ENCODE data around the gene EXO1. TPM values are rescaled to one million over a fixed set of nuclear protein-coding genes. Genes with fewer than 3 reads are reported as not detected.
A peak's percentile ranks its signal among the peaks of the same experiment; 100 is the strongest.

Gene EXO1
- total RNA-seq, 4 donors from 2014 or later, result 0.96 to 32.0 (median 1.1) TPM; not detected in 1

DNA sequence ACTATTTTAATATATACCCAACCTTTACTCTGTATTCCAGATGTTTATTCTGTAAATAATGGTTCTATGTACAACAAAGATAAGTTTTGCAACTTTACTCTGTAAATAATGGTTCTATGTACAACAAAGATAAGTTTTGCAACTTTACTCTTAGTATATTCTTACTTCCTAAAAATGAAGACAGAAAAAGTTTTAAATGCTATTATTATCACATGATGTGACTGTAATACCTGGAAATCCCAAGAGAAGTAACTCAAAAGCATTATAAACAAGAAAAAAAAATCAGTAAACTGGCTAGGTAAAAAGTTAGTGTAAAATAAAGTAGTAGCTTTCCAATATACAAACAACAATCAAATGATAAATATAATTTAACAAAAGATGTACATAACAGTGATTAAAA is 18.5 kb upstream of the EXO1 start:
- peaks cover 6% of the 10 kb centered on the region for H3K27me3 ChIP-seq
- H3K36me3 ChIP-seq, result no peaks in the 10 kb centered on the region
- intact Hi-C loops (cut with DNase I; ENCODE audit: low total_unique reads), result no loop called here
- H3K27ac ChIP-seq, result no peak overlapping the region
- H3K9me3 ChIP-seq, result no peaks in the 10 kb centered on the region
- TF ChIP-seq POLR2A (IDR thresholded peaks at IDR 0.05), result no peak
- TF ChIP-seq POLR2AphosphoS5 (IDR thresholded peaks at IDR 0.05), result no peak
- TF ChIP-seq, protein P1, sequence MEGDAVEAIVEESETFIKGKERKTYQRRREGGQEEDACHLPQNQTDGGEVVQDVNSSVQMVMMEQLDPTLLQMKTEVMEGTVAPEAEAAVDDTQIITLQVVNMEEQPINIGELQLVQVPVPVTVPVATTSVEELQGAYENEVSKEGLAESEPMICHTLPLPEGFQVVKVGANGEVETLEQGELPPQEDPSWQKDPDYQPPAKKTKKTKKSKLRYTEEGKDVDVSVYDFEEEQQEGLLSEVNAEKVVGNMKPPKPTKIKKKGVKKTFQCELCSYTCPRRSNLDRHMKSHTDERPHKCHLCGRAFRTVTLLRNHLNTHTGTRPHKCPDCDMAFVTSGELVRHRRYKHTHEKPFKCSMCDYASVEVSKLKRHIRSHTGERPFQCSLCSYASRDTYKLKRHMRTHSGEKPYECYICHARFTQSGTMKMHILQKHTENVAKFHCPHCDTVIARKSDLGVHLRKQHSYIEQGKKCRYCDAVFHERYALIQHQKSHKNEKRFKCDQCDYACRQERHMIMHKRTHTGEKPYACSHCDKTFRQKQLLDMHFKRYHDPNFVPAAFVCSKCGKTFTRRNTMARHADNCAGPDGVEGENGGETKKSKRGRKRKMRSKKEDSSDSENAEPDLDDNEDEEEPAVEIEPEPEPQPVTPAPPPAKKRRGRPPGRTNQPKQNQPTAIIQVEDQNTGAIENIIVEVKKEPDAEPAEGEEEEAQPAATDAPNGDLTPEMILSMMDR (IDR thresholded peaks at IDR 0.05), result no peak
- no peak for TF ChIP-seq EP300 (IDR thresholded peaks at IDR 0.05; ENCODE audit: low read depth)
- no peak overlapping the region for H3K4me3 ChIP-seq
- no peaks in the 10 kb centered on the region for H3K4me1 ChIP-seq
- no peak for DNase-seq
- in situ Hi-C loops (cut with MboI; ENCODE audit: low pct_ligation_motif_present in 1 of 4, low pct_unique_long_range_greater_than_20kb in 1 of 4, low sequenced_read_pairs in 3 of 4), result loop anchor here in 3 of 4 donors (25.0 kb wide), 3 partner anchors 217 to 317 kb away; partner anchors contain the start of genes FH (in 1 of the 3) and KMO (in 1 of the 3)

DNA sequence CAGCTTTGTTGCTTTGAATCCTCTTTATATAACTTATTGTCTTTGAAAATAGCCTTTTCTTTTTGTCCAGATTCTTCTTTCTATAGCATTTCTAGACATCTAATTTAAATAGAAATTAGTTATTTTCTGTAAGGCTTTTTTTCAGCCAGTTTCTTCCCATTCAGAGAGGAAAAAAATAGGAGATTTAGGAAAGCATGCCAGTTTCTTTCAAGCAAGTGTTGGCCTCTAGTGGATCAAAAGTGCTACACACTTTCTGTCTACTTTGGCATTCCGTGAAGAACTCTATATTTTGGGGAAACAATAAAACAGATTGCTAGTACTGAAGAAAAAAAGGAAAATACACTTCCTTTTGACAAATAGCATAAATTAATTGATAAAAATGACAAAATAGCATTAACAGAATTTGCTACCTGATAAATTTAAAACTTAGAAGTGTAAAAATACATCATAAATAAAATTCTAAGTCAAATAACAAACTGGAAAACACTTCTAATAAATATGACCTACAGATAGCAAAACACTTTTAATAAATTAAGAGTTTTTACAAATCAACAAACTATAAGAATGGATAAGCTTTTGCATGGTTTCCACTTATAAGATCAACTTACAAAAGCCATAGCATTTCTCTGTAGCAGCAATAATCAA is 13.1 kb upstream of the EXO1 start:
- no peak for DNase-seq
- Histone ChIP-seq H3K4me3 (no peak overlapping the region), H3K36me3 (no peaks in the 10 kb centered on the region), H3K4me1 (no peaks in the 10 kb centered on the region), H3K27ac (no peak overlapping the region), H3K9me3 (no peaks in the 10 kb centered on the region), H3K27me3 (peaks cover 17% of the 10 kb centered on the region)
- TF ChIP-seq POLR2A (IDR thresholded peaks at IDR 0.05) (no peak), POLR2AphosphoS5 (IDR thresholded peaks at IDR 0.05) (no peak)
- TF ChIP-seq, protein P1 (IDR thresholded peaks at IDR 0.05), result peak; percentile 28 to 41 (median 37)
- intact Hi-C loops (cut with DNase I; ENCODE audit: low total_unique reads) (no loop called here), in situ Hi-C loops (cut with MboI; ENCODE audit: low pct_ligation_motif_present in 1 of 4, low pct_unique_long_range_greater_than_20kb in 1 of 4, low sequenced_read_pairs in 3 of 4) (loop anchor here in 3 of 4 donors (25.0 kb wide), 3 partner anchors 223 to 323 kb away; partner anchors contain the start of genes FH (in 1 of the 3) and KMO (in 1 of the 3))
- 2 to 17% methylated on average over 1 of the region's 1 CpG for WGBS, 2 donors (ENCODE audit: low coverage in 1 of 2)

DNA sequence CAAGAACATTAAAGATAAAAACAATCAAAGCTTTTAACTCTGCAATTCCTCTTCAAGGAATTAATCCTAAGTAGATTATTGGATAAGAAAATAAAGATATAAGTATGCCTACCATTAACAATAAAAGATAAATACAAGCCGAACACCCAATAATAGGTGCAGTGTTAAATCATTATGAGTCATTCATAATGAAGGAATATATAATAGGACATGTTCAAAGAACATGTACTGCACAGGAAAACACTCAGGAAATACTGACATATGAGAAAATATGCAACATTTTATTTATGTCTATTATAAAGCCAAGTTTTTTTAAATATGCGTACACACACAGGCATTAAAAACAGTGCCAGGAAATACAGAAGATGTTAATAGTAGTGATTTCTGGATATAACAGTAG is 11.1 kb upstream of the EXO1 start:
- H3K9me3 ChIP-seq, result no peaks in the 10 kb centered on the region
- in situ Hi-C loops (cut with MboI; ENCODE audit: low pct_ligation_motif_present in 1 of 4, low pct_unique_long_range_greater_than_20kb in 1 of 4, low sequenced_read_pairs in 3 of 4) (loop anchor here in 3 of 4 donors (25.0 kb wide), 3 partner anchors 225 to 325 kb away; partner anchors contain the start of genes FH (in 1 of the 3) and KMO (in 1 of the 3)), intact Hi-C loops (cut with DNase I; ENCODE audit: low total_unique reads) (no loop called here)
- no peak overlapping the region for H3K4me3 ChIP-seq
- H3K36me3 ChIP-seq, result no peaks in the 10 kb centered on the region
- 79 to 86% methylated on average over 2 of the region's 2 CpGs for WGBS, 2 donors (ENCODE audit: low coverage in 1 of 2)
- TF ChIP-seq EP300 (IDR thresholded peaks at IDR 0.05; ENCODE audit: low read depth) (no peak), POLR2AphosphoS5 (IDR thresholded peaks at IDR 0.05) (no peak), POLR2A (IDR thresholded peaks at IDR 0.05) (no peak)
- TF ChIP-seq, protein P1 (IDR thresholded peaks at IDR 0.05), result no peak
- H3K27me3 ChIP-seq, result peaks cover 17% of the 10 kb centered on the region
- DNase-seq, result no peak
- H3K4me1 ChIP-seq, result no peaks in the 10 kb centered on the region
- no peak overlapping the region for H3K27ac ChIP-seq

DNA sequence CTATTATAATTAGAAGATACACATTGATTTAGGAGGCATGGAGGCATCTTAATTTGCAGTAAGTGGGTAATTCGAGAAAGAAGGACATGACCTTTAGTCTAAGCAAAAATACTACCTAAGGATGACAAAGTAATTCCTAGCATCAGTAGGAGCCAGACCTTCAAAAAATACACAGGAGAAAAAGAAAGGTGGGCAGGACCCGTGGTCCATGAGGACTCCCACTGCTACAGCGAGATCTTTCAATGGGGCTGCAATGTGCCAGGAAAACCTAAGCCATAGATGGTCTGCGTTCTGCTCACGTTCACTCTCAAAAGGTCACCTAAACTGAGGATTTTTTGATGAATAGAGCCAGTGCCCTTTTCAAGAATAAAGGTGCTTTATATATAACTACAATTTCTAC is 10.6 kb upstream of the EXO1 start:
- Histone ChIP-seq H3K27ac (no peak overlapping the region), H3K27me3 (peaks cover 17% of the 10 kb centered on the region), H3K36me3 (no peaks in the 10 kb centered on the region), H3K4me1 (no peaks in the 10 kb centered on the region), H3K9me3 (no peaks in the 10 kb centered on the region), H3K4me3 (no peak overlapping the region)
- TF ChIP-seq, protein P1 (IDR thresholded peaks at IDR 0.05), result no peak
- TF ChIP-seq EP300 (IDR thresholded peaks at IDR 0.05; ENCODE audit: low read depth), result no peak
- no peak for TF ChIP-seq POLR2AphosphoS5 (IDR thresholded peaks at IDR 0.05)
- TF ChIP-seq POLR2A (IDR thresholded peaks at IDR 0.05), result no peak
- in situ Hi-C loops (cut with MboI; ENCODE audit: low pct_ligation_motif_present in 1 of 4, low pct_unique_long_range_greater_than_20kb in 1 of 4, low sequenced_read_pairs in 3 of 4), result loop anchor here in 3 of 4 donors (25.0 kb wide), 3 partner anchors 225 to 325 kb away; partner anchors contain the start of genes FH (in 1 of the 3) and KMO (in 1 of the 3)
- 61 to 78% methylated on average over 4 to 5 of the region's 5 CpGs for WGBS, 2 donors (ENCODE audit: low coverage in 1 of 2)
- intact Hi-C loops (cut with DNase I; ENCODE audit: low total_unique reads), result no loop called here
- DNase-seq, result no peak
